ENCODE data around the gene ACVRL1.

Gene ACVRL1

DNA sequence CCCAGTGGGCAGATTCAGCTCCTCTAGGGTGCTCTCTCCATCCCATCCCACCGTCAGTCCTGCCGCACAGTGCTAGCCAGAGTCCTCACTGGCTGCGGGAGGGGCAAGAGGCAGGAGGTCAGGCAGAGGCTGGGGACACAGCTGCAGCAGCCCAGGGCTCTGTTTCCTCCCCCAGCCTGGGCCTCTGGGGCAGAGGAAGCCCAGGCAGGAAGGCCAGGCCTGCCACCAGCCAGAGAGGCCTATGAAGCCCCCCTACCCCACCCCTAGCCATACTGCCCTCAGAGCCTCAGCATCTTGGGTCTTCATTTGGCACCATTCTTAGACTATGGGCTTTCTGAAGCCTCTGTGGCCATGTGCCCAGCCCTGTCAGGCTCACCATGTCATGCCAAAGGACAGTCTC is 3.4 kb downstream of the ACVRL1 start:
- H3K27ac Mint-ChIP-seq = no peak overlapping the region
- H3K4me1 Mint-ChIP-seq = peaks cover 80% of the 10 kb centered on the region
- H3K27me3 Mint-ChIP-seq (ENCODE audit: low read depth, poor library complexity) = peaks cover 6% of the 10 kb centered on the region
- no peaks in the 10 kb centered on the region for H3K9me3 Mint-ChIP-seq
- TF ChIP-seq, protein P1, sequence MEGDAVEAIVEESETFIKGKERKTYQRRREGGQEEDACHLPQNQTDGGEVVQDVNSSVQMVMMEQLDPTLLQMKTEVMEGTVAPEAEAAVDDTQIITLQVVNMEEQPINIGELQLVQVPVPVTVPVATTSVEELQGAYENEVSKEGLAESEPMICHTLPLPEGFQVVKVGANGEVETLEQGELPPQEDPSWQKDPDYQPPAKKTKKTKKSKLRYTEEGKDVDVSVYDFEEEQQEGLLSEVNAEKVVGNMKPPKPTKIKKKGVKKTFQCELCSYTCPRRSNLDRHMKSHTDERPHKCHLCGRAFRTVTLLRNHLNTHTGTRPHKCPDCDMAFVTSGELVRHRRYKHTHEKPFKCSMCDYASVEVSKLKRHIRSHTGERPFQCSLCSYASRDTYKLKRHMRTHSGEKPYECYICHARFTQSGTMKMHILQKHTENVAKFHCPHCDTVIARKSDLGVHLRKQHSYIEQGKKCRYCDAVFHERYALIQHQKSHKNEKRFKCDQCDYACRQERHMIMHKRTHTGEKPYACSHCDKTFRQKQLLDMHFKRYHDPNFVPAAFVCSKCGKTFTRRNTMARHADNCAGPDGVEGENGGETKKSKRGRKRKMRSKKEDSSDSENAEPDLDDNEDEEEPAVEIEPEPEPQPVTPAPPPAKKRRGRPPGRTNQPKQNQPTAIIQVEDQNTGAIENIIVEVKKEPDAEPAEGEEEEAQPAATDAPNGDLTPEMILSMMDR (IDR thresholded peaks at IDR 0.05) = no peak
- DNase-seq = no peak
- no peaks in the 10 kb centered on the region for H3K36me3 Mint-ChIP-seq (ENCODE audit: low read depth)
- H3K4me3 Mint-ChIP-seq = no peak overlapping the region

GRCh38 chr12:51911307-51911706 is 4.0 kb downstream of the ACVRL1 start:
- H3K27ac Mint-ChIP-seq = no peak overlapping the region
- H3K4me3 Mint-ChIP-seq = no peak overlapping the region

DNA sequence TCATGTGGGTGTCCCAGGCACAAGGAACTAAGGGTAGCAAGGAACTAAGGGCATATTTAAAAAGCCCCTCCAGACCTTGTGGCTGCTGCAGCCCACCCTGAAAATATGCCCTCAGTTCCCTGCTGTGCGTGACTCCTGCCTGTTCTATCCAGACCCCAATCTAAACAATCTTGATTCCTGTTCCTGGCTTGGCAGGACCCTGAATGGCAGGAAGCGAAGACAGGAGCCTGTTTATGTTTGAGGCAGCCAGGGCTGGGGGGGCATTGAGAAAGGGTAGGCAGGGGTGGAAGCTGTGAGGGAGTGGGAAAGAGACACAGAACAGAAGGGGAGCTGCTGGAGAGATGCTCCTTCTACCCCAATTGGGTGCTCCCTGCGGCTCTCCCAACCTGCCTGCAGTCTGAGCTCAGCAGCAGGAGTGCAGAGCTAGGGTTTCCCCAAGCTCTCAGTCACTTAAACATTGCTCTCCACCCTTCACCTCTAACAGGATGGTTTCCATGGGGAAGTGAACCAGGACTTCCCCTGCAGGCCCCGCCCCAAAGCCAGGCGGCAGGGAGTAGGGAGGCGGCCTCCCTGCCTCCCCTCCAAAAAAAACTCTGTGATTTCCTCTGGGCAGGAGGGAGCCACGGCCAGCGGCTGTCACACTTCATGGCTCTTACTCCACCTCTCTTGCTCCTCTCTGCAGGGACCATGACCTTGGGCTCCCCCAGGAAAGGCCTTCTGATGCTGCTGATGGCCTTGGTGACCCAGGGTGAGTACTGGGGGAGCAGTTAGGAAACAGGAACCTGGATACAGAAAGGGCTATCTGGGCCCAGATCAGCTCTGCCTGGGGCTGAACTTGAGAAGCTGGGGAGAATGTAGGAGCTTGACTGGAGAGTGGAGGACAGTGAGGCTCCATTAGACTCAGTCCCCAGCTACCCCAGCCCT is 4.7 kb downstream of the ACVRL1 start:
- TF ChIP-seq, protein P1 (IDR thresholded peaks at IDR 0.05) = no peak
- H3K27me3 Mint-ChIP-seq (ENCODE audit: low read depth, poor library complexity) = peaks cover 6% of the 10 kb centered on the region
- peak overlapping the region; percentile 43 for H3K4me3 Mint-ChIP-seq
- no peak overlapping the region for H3K27ac Mint-ChIP-seq
- H3K9me3 Mint-ChIP-seq = no peaks in the 10 kb centered on the region
- no peak for DNase-seq
- H3K4me1 Mint-ChIP-seq = peaks cover 72% of the 10 kb centered on the region
- H3K36me3 Mint-ChIP-seq (ENCODE audit: low read depth) = no peaks in the 10 kb centered on the region

More at GRCh38 chr12:51911307-51911706, 4.0 kb downstream of the ACVRL1 start:
- Mint-ChIP-seq H3K27me3 (ENCODE audit: low read depth, poor library complexity) (peaks cover 6% of the 10 kb centered on the region), H3K4me1 (peaks cover 74% of the 10 kb centered on the region), H3K9me3 (no peaks in the 10 kb centered on the region), H3K36me3 (ENCODE audit: low read depth) (no peaks in the 10 kb centered on the region)
- DNase-seq = no peak
- TF ChIP-seq, protein P1 (IDR thresholded peaks at IDR 0.05) = no peak

GRCh38 chr12:51913071-51914033 is 6.0 kb downstream of the ACVRL1 start:
- Mint-ChIP-seq H3K4me1 (peaks cover 78% of the 10 kb centered on the region), H3K4me3 (no peak overlapping the region), H3K36me3 (ENCODE audit: low read depth) (no peaks in the 10 kb centered on the region), H3K27ac (peak overlapping the region; percentile 68), H3K27me3 (ENCODE audit: low read depth, poor library complexity) (peaks cover 12% of the 10 kb centered on the region), H3K9me3 (no peaks in the 10 kb centered on the region)
- no peak for DNase-seq
- TF ChIP-seq, protein P1 (IDR thresholded peaks at IDR 0.05) = peak; percentile 17

DNA sequence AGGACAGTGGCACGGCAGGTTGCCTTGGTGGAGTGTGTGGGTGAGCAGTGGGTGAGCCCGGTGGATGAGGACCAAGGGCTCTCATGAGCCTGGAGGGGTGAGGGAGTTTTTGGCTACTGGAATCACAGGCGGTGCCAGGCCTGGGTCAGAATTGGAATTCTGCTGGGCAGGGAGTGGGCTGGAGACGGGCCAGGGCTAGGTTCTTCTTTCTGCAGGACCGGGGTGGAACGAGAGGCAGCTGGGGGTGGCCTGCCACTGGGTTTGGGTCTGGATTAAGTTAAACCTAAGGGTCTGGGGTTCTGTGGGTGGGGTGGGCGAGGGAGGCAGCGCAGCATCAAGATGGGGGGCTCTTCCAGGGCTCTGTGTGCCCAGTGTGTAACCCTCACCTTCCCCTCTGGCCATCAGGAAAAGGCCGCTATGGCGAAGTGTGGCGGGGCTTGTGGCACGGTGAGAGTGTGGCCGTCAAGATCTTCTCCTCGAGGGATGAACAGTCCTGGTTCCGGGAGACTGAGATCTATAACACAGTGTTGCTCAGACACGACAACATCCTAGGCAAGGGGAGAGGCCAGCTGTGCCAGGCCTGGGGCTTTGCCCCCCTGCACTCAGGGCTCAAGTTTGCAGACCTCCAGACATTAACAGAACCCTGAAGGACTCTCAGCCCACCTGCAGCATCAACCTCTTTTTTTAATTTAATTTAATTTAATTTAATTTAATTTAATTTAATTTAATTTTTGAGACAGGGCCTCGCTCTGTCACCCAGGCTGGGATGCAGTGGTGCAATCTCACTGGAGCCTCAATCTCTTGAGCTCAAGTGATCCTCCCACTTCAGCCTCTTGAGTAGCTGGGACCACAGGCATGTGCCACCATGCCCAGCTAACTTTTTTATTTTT is 7.0 kb downstream of the ACVRL1 start:
- Mint-ChIP-seq H3K4me1 (peaks cover 78% of the 10 kb centered on the region), H3K27me3 (ENCODE audit: low read depth, poor library complexity) (peaks cover 12% of the 10 kb centered on the region), H3K4me3 (no peak overlapping the region), H3K27ac (no peak overlapping the region), H3K36me3 (ENCODE audit: low read depth) (no peaks in the 10 kb centered on the region), H3K9me3 (no peaks in the 10 kb centered on the region)
- TF ChIP-seq, protein P1 (IDR thresholded peaks at IDR 0.05) = no peak
- DNase-seq = no peak
